HG03354 (cell line): Measurements from ENCODE around the gene SPDYE18.
"Not testable (repeated sequence)": the region's sequence is repeated elsewhere in the genome, so short reads cannot be mapped to it uniquely, and the experiment has no call there.

Experiments
- ATAC-seq: cut with Tn5 transposase; IDR thresholded peaks from one replicate; pipeline ENCODE4 v1.9.1; 2021; ENCODE audit warnings: mild to moderate bottlenecking; ENCODE audit not compliant: unreplicated experiment, poor library complexity, severe bottlenecking

Gene SPDYE18

DNA sequence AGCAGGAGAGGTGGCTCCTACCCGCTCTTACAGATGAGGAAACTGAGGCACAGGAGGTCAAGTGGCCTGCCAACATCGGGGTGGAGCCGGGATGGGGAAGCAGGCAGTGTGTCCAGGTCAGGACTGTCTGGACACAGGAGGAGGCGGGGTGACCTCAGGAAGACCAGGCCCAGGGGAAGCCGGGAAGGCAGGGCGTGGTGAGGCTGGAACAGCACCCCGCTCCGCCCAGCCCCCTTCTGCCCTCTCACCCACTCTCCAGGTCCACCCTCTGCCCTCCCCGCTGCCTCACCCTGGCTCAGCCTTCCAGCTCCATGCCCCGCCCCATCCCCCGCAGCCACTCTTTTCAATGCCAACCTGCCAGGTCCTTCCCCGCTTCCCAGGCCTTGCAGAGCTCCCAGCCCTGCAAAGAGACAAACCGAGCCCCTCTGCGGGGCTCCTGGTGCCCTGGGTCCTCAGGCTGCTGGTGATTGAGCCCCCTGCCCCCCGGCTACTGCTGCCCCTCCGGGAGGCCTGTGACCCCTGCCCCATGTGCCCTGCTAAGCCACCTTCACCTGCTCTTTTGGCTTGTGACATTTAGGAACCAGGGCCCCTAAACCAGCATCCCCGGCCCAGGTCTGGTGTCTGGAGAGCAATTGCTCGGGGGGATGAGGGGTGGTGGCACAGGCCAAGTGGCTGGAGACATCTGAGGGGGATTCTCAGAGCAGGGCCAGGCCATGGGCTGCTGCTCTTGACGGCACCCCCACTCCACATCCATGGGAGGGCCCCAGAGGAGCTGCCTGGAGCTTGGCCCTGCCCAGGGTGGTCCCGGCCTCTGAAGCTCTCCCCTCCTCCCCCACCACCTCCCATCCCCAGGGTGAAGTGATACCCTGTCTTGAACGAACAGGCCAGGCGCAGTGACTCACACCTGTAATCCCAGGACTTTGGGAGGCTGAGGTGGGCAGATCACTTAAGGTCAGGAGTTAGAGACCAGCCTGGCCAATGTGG lies 55.9 kb downstream of the SPDYE18 start:
- ATAC-seq: not testable (repeated sequence)

DNA sequence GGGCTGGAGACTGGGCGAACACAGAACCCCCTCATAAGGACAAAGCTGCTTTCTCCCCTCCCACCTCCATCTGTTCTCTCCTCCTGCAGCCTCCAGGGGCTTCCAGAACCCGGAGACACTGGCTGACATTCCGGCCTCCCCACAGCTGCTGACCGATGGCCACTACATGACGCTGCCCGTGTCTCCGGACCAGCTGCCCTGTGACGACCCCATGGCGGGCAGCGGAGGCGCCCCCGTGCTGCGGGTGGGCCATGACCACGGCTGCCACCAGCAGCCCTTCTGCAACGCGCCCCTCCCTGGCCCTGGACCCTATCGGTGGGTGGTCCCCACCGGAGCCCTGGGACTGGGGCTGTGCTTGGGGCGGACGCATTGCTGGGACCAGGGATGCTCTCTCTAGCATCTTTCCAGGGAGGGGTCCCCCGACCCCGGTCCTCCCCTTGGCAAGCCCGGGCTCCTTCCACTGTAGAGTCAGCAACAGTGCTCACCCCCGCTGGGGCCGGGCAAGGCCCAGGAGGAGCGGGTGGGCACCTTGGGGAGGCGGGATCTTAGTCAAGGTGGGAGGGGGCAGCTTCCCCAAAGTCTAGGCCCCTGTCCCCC lies 56.8 kb downstream of the SPDYE18 start:
- ATAC-seq: not testable (repeated sequence)

DNA sequence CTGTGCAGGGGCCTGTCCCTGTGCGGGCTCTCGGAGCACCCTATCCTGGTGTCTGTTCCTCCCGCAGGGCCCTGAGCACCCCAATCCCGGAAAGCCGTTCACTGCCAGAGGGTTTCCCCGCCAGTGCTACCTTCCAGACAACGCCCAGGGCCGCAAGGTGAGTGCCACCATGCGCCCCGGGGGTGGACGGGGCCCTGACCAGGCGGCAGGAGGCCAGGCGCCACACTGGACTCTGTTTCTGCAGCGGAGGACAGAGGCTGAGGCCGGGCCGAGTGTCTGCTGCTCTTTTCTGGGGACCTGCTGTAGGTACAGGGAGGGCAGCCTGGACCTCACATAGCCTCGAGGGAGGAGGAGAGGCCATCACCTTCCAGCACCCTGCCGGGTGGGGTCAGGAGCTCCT lies 58.2 kb downstream of the SPDYE18 start:
- not testable (repeated sequence) for ATAC-seq

DNA sequence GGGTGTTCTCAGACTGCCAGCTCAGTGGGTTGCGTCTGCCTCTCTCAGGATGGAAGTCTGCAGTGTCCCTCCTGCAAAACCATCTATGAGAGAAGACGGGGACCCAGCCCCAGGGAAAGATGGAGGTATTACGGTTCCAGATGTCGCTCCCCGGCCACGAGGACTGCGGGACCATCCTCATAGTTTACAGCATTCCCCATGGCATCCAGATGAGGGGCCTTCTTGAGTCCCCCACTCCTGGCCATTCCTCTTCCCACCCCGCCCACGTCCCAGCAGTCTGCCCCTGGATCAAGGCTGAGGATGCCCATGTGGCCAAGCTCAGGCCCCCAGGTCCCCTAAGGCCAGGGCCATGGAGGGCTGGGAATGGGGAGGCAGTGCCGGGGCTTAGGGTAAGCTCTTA lies 59.1 kb downstream of the SPDYE18 start:
- ATAC-seq: not testable (repeated sequence)

DNA sequence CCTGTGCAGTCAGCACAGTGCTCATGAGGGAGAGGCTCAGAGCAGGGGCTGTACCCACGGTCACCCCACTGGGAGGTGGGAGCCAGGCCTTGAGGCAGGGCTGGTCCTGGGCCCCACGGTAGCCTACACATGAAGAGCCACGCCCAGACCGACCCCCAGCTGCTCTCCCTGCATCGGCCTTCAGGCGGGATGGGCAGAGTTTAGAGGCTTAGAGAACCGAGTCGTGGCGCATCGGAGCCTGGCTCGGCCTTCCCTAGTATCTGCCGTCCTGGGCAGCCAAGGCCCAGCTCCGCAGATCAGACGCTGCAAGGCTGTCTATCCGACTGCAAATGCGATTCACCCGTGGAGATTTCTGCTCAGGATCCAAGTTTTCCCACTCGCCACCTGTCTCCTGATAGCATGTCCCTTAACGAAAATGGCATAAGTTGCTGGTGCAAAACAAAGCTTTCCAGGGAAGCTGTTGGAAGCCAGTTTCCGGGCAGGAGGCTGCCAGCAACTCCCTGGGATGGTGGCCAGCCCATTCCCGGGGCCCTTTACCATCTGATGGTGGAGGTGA lies 59.6 kb downstream of the SPDYE18 start:
- not testable (repeated sequence) for ATAC-seq

DNA sequence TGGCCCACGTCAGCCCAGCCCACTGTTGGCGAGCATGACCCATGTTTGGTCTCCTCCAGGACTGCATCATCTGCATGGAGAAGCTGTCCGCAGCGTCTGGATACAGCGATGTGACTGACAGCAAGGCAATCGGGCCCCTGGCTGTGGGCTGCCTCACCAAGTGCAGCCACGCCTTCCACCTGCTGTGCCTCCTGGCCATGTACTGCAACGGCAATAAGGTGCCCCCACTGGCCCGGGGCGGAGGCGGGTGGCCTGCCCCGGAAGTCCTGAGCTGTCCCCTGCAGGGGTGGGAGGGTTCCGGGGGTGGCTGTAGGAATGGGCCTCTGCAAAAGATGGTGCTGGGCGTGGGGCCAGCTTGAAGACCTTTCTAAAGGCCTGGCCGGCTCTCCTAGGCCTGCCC lies 60.3 kb downstream of the SPDYE18 start:
- ATAC-seq: not testable (repeated sequence)
